Fibroblast of gingiva (primary cell): ENCODE data around the gene DIS3L.
"Not testable (repeated sequence)": the region's sequence is repeated elsewhere in the genome, so short reads cannot be mapped to it uniquely, and the experiment has no call there.

Experiments
- DNase-seq: peaks from one replicate; pipeline ENCODE4 v3.0.0-alpha.2; 2011; ENCODE audit warnings: low read depth

DIS3L gene

GRCh38 chr15:66310786-66311185 is 17.4 kb downstream of the DIS3L start:
- no peak for DNase-seq

- DNase-seq = no peak
Measured at GRCh38 chr15:66312144-66312543, 18.8 kb downstream of the DIS3L start.

- DNase-seq = no peak
Measured at GRCh38 chr15:66323312-66323928, 30.1 kb downstream of the DIS3L start.

GRCh38 chr15:66326051-66326450 is 32.7 kb downstream of the DIS3L start:
- DNase-seq = no peak

GRCh38 chr15:66327736-66328135 is 34.4 kb downstream of the DIS3L start:
- DNase-seq = no peak

GRCh38 chr15:66328771-66329170 is 35.4 kb downstream of the DIS3L start:
- no peak for DNase-seq

GRCh38 chr15:66348530-66348929 is 55.2 kb downstream of the DIS3L start:
- DNase-seq = not testable (repeated sequence)

- DNase-seq = no peak
Measured at GRCh38 chr15:66356077-66356358, 62.6 kb downstream of the DIS3L start.

GRCh38 chr15:66356359-66357236 is 63.2 kb downstream of the DIS3L start, which contains the start of gene TIPIN:
TSS of gene TIPIN (minus strand) at chr15:66356685. CDS start at chr15:66352947, 3,738 bp downstream.
- DNase-seq = peak; percentile 95

GRCh38 chr15:66359740-66360139 is 66.4 kb downstream of the DIS3L start:
- DNase-seq = no peak

GRCh38 chr15:66361745-66362460 is 68.5 kb downstream of the DIS3L start:
- not testable (repeated sequence) for DNase-seq

- no peak for DNase-seq
Measured at GRCh38 chr15:66362776-66363175, 69.4 kb downstream of the DIS3L start.

GRCh38 chr15:66364944-66365528 is 71.7 kb downstream of the DIS3L start:
- DNase-seq = no peak

GRCh38 chr15:66369773-66370651 is 76.6 kb downstream of the DIS3L start:
- no peak for DNase-seq

GRCh38 chr15:66374179-66374578 is 80.8 kb downstream of the DIS3L start:
- DNase-seq = no peak

- no peak for DNase-seq
Measured at GRCh38 chr15:66378814-66379430, 85.6 kb downstream of the DIS3L start.

GRCh38 chr15:66381376-66381775 is 88.0 kb downstream of the DIS3L start:
- not testable (repeated sequence) for DNase-seq
